ENCODE measurements around the gene WDR70.
"Not testable (repeated sequence)": the region's sequence is repeated elsewhere in the genome, so short reads cannot be mapped to it uniquely, and the experiment has no call there.

WDR70 gene

GRCh38 chr5:37796435-37796834, 417.3 kb downstream of the WDR70 start:
- not testable (repeated sequence) for H3K36me3 ChIP-seq (ENCODE audit: insufficient read depth, low read length); H3K9me3 ChIP-seq (ENCODE audit: control insufficient read depth, insufficient read depth, low read length); H3K4me1 ChIP-seq (ENCODE audit: insufficient read depth, low read length); H3K9ac ChIP-seq (ENCODE audit: low read depth, low read length)

- H3K36me3 ChIP-seq (ENCODE audit: insufficient read depth, low read length): no peaks in the 10 kb centered on the region
- H3K9ac ChIP-seq (ENCODE audit: low read depth, low read length): no peak overlapping the region
- peaks cover under 1% of the 10 kb centered on the region; the same call in 1 of the 2 replicates for H3K9me3 ChIP-seq (ENCODE audit: control insufficient read depth, insufficient read depth, low read length)
- H3K4me1 ChIP-seq (ENCODE audit: insufficient read depth, low read length): no peaks in the 10 kb centered on the region
Observed at GRCh38 chr5:37799865-37800421, 420.8 kb downstream of the WDR70 start.

GRCh38 chr5:37801521-37801920, 422.4 kb downstream of the WDR70 start:
- H3K9me3 ChIP-seq (ENCODE audit: control insufficient read depth, insufficient read depth, low read length): no peaks in the 10 kb centered on the region
- H3K4me1 ChIP-seq (ENCODE audit: insufficient read depth, low read length): no peaks in the 10 kb centered on the region
- H3K9ac ChIP-seq (ENCODE audit: low read depth, low read length): no peak overlapping the region
- no peaks in the 10 kb centered on the region for H3K36me3 ChIP-seq (ENCODE audit: insufficient read depth, low read length)
